DND-41 (cell line): ENCODE measurements around the gene NCOR1.

Experiments
- CTCF ChIP-seq: IDR thresholded peaks from 2 replicates; pipeline ENCODE4 v1.5.1; 2012; ENCODE audit warnings: borderline replicate concordance, low read length, moderate library complexity, mild to moderate bottlenecking; ENCODE audit not compliant: poor library complexity, severe bottlenecking; ENCODE audit errors: extremely low read depth
- EZH2 ChIP-seq: IDR thresholded peaks from 3 replicates; pipeline ENCODE4 v1.6.1; 2012; ENCODE audit warnings: borderline replicate concordance, low read depth, mild to moderate bottlenecking, moderate library complexity, low read length, inconsistent platforms; ENCODE audit not compliant: severe bottlenecking

DNA sequence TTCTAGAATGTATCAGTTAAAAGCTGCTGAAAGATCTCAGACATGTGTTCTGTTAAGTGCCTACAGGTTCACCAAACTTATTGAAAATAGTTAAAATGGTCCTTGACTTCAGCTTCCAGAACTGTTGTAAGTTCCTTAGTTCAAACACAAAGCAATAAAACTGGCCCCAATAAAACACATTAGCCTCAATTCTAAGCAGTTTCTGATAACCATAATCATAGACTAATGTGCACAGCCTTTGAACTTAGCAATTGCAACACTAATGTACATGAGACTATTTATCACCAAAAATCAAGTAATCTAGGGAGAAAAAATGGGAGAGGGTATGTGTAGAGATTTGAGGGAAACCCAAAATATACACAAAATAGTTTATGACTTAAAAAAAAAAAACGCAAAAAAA is 17.1 kb upstream of the NCOR1 start:
- TF ChIP-seq CTCF, result no peak
- no peak for TF ChIP-seq EZH2
